ENCODE data around the gene IFT27. TPM values are rescaled to one million over a fixed set of nuclear protein-coding genes. Genes with fewer than 3 reads are reported as not detected.

Gene IFT27
- total RNA-seq, 1 donor from 2014 or later, result 12.0 TPM

- H3K4me3 ChIP-seq (ENCODE audit: low read depth, low read length), result no peak overlapping the region
- no peak for DNase-seq (ENCODE audit: low read depth)
These were observed 30.5 kb downstream of the IFT27 start for GRCh38 chr22:36745301-36745995.

GRCh38 chr22:36744791-36745190 is 31.1 kb downstream of the IFT27 start:
- no peak overlapping the region for H3K4me3 ChIP-seq (ENCODE audit: low read depth, low read length)
- no peak for DNase-seq (ENCODE audit: low read depth)
- TF ChIP-seq CTCF (conservative IDR thresholded peaks at IDR 0.05; ENCODE audit: low read depth, low read length), result no peak

More at GRCh38 chr22:36745301-36745995, 30.5 kb downstream of the IFT27 start:
- no peak for TF ChIP-seq CTCF (conservative IDR thresholded peaks at IDR 0.05; ENCODE audit: low read depth, low read length)

GRCh38 chr22:36744413-36744765 is 31.5 kb downstream of the IFT27 start:
- no peak overlapping the region for H3K4me3 ChIP-seq (ENCODE audit: low read depth, low read length)
- DNase-seq (ENCODE audit: low read depth), result no peak
- no peak for TF ChIP-seq CTCF (conservative IDR thresholded peaks at IDR 0.05; ENCODE audit: low read depth, low read length)

GRCh38 chr22:36743591-36744412 is 32.1 kb downstream of the IFT27 start:
- TF ChIP-seq CTCF (conservative IDR thresholded peaks at IDR 0.05; ENCODE audit: low read depth, low read length), result no peak
- DNase-seq (ENCODE audit: low read depth), result no peak
- no peak overlapping the region for H3K4me3 ChIP-seq (ENCODE audit: low read depth, low read length)

GRCh38 chr22:36743011-36743410 is 32.9 kb downstream of the IFT27 start:
- TF ChIP-seq CTCF (conservative IDR thresholded peaks at IDR 0.05; ENCODE audit: low read depth, low read length), result no peak
- DNase-seq (ENCODE audit: low read depth), result no peak
- H3K4me3 ChIP-seq (ENCODE audit: low read depth, low read length), result no peak overlapping the region

GRCh38 chr22:36741968-36742367 is 34.0 kb downstream of the IFT27 start:
- no peak for TF ChIP-seq CTCF (conservative IDR thresholded peaks at IDR 0.05; ENCODE audit: low read depth, low read length)
- H3K4me3 ChIP-seq (ENCODE audit: low read depth, low read length), result no peak overlapping the region
- no peak for DNase-seq (ENCODE audit: low read depth)
